OCI-LY7 (cell line): ENCODE data around the gene HIVEP3.

Experiments used
- EZH2phosphoT487 ChIP-seq: fragments of 200-600 bp; sonication (generic); IDR thresholded peaks from 2 replicates; pipeline ENCODE4 v1.6.1; 2018; ENCODE audit warnings: low read depth, borderline replicate concordance, mild to moderate bottlenecking, mixed run types, antibody characterized with exemption, low read length, moderate library complexity, mixed read lengths
- TF ChIP-seq, protein P1 (sequence below): fragments of 200-600 bp; sonication (generic); conservative IDR thresholded peaks from 2 replicates; pipeline ENCODE4 v1.5.1; 2014; ENCODE audit warnings: mild to moderate bottlenecking, antibody characterized with exemption, low read length, moderate library complexity, mixed read lengths

DNA sequence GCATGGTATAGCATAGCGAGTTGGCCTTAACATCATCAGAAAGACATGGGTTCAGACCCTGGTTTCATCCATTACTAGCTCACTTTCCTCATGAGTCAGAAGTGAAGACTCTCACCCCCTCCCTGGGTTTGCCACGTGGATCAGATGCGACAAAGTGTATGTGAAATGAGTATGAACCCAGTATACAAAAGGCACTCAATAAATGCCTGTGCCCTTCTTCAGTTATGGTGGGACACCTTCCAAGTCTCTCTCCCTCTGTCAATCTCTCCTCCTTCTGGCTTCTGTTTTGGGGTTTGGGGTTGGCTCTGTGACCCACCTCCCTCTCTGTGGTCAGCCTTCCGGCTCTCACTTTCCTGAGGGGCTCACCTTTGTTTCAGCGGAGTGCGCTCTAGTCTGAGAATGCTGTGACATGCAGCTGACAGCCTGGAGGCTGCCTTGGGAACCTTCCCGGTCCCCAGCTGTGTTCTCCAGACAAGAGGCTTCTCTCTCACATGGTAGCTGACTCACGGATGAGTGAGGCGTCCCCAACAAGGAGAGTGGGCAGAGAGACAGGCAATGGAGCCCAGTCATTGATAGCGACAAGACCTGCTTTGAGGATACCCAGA lies 279.3 kb downstream of the HIVEP3 start:
- TF ChIP-seq, protein P1, sequence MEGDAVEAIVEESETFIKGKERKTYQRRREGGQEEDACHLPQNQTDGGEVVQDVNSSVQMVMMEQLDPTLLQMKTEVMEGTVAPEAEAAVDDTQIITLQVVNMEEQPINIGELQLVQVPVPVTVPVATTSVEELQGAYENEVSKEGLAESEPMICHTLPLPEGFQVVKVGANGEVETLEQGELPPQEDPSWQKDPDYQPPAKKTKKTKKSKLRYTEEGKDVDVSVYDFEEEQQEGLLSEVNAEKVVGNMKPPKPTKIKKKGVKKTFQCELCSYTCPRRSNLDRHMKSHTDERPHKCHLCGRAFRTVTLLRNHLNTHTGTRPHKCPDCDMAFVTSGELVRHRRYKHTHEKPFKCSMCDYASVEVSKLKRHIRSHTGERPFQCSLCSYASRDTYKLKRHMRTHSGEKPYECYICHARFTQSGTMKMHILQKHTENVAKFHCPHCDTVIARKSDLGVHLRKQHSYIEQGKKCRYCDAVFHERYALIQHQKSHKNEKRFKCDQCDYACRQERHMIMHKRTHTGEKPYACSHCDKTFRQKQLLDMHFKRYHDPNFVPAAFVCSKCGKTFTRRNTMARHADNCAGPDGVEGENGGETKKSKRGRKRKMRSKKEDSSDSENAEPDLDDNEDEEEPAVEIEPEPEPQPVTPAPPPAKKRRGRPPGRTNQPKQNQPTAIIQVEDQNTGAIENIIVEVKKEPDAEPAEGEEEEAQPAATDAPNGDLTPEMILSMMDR: no peak
- no peak for TF ChIP-seq EZH2phosphoT487
